Stimulated activated CD8-positive, alpha-beta memory T cell treated with anti-CD3 and anti-CD28 coated beads, Interleukin-4, amount 100 ng/mL, for 4 hours (primary cell): Measurements from ENCODE around the gene AOPEP.

Experiments used
- DNase-seq, 2 donors: peaks; one replicate each; pipeline ENCODE4 v3.0.0-alpha.2; 2020; ENCODE audit warnings: low read depth in 2 of 2, low spot score in 1 of 2

Gene AOPEP

DNA sequence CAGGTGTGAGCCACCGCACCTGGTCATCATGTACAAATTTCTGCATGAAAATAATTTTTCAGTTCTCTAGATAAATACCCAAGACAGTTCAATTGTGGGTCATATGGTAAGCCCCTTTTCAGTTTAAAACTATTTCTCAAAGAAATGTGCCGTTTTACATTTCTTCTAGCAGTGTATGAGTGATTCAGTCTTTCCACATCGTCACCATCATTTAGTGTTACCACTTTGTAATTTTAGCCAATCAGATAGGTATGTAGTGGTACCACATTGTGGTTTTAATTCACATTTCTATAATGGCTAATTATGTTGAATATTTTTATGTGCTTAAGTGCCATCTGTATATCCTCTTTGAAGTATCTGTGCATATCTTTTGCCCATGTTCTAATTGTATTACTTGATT is 163.1 kb downstream of the AOPEP start:
- no peak for DNase-seq

DNA sequence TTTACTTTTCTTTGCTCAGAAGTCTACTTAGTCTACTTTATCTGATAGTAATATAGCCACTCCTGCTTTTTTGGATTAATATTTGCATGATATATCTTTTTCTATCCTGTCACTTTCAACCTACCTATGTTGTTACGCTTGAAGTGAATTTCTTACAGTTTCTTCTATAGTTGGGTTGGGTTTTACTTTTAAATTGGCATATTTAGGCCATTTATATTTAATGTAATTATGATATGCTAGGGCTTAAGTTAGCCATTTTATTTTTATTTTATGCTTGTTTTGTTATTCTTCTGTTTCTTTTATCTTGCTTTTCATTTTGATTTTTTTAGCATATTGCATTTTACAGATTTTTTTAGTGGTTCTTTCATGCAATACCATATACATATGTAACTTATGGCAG is 164.7 kb downstream of the AOPEP start:
- no peak for DNase-seq

DNA sequence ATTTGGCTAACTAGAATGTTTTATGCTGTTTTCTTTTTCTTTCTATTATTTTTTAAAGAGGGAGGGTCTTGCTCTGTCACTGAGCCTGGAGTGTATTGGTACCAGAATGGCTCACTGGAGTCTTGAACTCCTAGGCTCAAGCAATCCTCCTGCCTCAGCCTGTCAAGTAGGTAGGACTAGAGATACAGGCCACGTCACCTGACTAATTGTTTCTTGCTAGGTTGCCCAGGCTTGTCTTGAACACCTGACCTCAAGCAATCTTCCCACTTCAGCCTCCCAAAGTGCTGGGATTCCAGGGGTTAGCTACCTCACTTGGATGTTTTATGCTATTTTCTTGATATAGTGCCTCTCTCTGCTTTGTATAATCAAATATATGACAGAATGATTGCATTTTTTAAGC is 166.2 kb downstream of the AOPEP start:
- DNase-seq, result no peak

- DNase-seq, result no peak
Measured at GRCh38 chr9:94894094-94894699, 167.7 kb downstream of the AOPEP start.

DNA sequence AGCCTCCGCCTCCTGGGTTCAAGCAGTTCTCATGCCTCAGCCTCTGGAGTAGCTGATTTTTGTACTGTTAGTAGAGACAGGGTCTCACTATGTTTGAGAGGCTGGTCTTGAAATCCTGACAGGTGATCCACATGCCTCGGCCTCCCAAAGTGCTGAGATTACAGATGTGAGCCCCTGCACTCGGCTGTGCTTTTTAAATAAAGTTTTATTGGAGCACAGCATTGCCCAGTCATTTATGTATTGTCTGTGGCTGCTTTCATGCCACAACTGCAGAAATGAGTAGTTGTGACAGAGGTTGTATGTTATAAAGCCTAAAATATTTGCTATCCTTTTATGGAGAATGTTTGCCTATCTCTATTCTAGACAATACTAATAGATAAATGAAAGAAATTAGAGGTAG is 169.2 kb downstream of the AOPEP start:
- DNase-seq, result no peak

DNA sequence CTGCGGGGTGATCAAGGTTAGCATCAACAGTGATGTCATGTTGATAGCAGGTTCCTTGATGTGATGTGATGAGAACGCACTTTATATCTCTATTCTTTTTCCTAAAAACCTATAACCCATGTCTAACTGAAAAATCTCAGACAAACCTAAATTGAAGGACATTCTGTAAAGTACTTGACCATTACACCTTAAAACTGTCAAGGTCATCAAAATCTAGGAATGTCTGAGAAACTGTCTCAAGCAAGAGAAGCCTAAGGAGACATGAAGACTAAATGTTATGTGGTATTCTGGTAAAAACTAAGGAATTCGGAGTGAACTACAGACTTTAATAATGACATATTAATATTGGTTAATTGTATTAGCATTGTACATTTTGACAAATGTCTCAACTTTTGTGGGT is 170.0 kb downstream of the AOPEP start:
- DNase-seq, result no peak

DNA sequence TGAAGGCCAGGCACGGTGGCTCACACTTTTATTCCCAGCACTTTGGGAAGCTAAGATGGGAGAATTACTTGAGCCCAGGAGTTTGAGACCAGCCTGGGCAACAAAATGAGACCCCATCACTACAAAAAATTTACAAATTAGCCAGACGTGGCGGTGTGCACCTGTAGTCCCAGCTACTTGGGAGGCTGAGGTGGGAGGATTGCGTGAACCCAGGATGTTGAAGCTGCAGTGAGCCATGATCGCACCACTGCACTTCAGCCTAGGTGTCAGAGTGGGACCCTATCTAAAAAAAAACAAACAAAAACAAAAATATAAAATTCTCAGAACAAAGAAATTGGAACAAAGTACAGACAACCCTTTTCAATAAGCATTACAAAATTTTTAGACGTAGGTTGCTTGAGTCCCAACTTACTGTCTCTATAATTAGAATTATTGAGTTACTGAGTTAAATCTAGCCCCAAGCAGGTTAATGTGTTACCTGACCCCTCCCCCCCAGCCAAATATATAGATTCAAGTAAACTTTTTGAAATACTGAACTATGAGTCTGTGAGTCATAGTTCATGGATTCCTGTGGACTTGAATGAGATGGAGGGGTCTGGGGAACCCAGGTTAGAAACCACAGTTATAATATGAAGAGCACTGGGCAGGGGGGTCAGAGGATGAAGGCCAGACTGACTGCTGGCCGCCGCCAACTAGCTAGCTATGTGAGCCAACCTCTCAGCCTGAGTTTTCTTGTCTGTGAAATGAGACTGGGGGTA is 173.1 kb downstream of the AOPEP start:
- DNase-seq, result no peak

DNA sequence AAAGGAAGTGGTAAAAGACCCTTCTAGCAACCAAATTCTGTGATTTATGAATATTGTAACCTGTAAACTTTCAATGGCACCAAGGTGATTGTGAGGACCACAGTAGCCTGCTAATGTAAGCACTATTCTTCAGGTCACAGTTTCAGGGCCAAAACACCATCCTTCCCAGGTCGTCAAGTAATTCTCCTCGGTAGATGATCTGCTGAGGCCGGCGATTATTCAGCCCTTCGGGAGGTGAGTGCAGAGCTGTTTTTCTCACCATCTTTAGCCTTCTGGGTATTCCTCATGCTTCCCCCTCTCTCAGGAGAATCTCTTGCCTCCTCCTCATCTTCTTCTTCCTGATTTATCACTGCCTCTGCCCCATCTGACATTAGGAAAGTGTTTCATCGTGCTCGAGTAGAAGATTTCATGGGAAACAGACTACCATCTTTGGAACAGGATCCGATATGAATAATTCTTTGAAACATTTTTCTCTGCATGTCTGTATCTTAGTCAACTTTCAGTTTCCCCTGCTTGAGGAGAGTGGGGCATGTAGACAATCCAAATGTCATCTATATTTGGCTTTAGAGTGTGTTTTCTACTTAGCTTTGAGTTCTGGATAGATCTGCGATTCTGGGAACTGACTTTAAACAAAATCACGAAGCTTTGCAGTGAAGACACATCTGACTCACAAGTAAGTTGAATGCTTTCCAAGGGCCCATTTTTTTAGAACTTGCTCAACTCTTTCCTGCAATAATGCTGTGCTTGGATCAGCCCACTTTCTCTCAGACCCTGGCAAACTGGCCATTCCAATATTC is 173.9 kb downstream of the AOPEP start:
- DNase-seq, result no peak

DNA sequence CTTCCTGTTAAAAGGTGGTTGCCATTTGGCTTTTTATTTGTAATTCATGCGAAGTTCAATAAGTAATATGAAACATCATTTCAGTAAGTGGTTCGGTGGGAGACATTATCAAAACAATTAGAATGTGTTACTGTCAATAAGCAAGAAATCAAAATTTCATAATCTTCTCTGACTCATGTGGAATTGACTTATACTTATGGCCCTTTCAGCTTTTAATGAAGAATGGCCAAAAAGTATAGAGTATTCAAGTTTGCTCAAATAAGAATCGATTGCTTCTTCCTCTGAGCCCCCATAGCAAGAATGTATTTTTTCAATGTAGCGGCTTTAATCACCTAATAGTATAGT is 174.5 kb downstream of the AOPEP start:
- no peak for DNase-seq

GRCh38 chr9:94903961-94904421 is 177.5 kb downstream of the AOPEP start:
- DNase-seq, result no peak

DNA sequence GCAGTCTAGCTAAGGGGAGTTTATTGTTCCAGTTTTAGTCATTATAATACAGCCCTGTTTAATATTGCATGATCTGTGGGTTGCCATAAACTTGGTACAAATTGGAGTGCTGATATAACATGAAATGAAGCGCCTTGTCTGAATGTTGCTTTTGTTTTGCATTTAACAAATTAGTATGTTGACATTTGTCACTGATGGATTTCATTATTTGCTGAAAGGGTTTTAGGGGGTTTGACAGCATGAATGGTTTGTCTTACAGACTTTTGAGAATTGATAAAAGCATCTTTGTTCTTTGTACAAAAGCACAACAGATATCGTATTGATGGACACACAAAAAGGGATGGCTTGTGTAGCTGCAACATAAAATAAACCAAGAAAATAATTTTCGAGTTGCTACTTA is 178.3 kb downstream of the AOPEP start:
- no peak for DNase-seq

DNA sequence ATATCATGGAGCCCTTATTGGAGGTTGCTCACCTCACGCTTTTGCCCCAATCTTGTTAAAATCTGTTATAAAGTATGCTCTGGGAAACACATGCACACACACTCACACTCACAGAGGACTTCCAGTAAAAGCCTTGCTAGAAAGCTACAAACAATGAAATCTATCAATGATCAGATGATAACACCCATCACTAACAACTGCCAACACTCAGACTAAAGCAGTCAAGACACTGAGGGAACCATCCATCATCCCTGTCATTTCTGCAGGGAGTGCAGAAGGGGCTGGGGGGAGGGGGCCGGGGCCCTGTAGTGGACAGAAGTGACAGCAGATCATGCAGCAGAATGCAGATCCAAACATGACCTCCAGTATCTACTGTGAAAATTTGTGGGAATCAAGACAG is 179.1 kb downstream of the AOPEP start:
- DNase-seq, result no peak

DNA sequence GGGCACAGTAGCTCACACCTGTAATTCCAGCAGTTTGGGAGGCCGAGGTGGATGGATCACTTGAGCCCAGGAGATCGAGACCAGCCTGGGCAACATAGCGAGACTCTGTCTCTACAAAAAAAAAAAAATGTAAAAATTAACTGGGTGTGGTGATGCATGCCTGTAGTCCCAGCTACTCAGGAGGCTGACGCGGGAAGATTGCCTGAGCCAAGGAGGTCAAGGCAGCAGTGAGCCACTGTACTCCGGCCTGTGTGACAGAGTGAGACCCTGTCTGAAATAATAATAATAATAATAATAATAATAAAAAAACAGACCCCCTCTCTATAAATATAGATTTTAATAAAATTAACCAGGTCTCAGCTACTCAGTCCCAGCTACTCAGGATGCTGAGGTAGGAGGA is 179.7 kb downstream of the AOPEP start:
- no peak for DNase-seq

DNA sequence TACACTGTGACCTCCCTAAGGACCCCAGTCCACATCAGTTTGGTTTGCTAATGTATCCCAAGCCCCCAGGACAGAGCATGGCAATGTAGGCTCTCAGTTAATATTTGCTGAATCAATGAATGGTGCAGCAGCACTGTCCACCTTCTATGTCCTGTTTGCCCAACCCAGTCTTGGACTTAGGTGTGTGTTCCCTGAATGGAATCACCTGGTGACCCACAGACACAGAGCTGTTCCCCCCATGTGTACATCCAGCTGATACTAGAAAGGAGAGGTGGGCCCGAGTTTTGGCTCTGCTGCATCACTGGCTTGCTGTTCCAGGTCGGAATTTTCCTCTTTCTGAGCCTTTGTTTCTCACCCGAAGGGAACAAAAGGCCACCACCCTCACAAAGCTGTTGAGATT is 180.2 kb downstream of the AOPEP start:
- DNase-seq, result no peak

GRCh38 chr9:94907264-94907936 is 180.9 kb downstream of the AOPEP start:
- no peak for DNase-seq

DNA sequence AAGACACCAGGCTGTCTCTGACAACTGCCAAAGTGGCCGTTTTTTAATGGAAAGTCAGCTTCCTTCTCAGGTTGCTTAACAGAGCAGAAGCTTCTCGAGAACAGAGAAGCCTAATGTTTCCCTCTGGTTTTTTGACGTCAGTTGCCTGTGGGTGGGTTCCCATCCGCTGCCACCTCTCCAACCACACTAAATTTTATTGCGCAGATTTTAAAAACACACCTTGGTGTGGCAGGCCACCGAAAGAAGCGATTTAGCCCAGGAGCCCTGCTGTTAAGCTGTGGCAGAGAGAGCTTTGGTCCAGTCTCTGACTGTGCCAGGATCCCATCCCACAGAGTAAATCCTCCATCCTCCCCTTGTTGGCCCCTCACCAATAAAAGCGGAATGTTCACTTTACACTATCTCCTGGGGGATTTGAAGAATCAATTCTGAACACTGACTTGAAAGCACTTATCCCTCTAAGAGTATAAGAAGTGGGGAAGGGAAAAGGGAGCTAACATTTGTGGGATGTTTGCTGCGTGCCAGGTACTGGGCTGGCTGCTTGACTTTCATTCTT is 181.6 kb downstream of the AOPEP start:
- no peak for DNase-seq

DNA sequence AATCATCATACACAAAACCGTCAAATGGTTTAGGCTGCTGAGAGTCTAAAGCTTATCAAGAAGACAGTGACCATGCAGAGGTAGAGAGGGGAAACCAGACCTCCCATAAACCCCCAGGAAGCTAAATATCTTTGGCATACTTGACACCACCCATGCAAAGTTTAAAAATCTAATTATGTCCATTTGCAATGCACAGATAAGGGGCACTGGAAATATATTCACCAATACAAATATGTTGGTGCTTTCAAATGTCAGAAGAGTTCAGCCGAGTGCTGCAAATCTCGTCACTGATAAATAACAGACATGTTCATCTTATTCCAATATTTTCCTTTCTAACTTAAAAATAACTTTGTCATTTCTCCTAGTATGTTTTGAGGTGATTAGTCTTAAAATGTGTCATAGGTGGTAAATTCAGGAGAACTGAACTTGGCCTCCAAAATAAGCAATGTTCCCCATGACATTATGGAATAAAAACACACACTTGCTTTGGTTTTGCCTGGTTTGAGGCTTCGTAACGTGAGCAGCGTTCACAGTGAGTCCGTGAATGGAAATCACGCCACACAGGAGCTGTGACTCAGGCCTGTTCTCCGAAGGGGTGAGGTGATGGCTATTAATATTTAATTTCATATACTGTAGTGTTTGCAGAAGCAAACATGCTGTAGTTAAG is 182.2 kb downstream of the AOPEP start:
- DNase-seq, result no peak

- no peak for DNase-seq
Measured at GRCh38 chr9:94909250-94909894, 182.9 kb downstream of the AOPEP start.

DNA sequence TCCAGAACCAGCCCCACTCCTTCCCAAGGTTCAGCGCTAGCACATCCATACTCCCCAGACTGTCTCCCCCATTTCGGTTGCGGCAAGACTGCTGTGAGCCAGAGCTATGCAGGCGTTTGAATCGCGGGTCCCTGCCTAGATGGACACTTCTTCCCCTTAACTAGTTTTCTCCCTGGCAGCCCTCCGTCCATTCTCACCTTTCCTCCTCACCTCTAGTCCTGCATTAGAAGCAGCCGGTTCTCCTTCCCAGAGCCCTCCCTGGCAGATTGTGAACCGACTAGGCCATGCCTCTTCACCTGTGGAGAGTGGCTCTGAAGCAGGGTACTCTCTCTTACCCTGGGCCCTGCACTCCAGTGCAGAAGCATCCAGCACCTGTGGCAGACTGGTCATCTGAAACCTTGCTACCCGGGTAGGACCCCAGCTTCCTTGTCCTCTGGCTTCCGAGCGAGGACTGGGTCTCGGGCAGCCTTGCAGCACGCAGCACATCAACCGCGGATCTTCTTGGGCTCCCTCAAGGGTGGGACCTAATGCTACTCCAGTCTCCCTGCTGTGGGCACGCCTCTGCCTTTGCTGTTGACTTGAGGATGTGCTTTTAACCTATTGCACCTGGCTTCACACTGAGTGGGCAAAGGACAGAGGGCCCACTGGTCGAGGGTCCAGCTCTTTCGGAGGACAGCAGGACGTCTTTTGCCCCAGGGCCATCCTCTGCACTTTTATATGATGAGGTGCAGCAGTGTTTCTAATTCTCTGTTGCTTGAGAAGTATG is 183.6 kb downstream of the AOPEP start:
- no peak for DNase-seq

GRCh38 chr9:94911211-94911610 is 184.7 kb downstream of the AOPEP start:
- DNase-seq, result no peak
